OCI-LY1 (cell line): ENCODE measurements around the gene P2RX6.

ENCODE experiments used
- EZH2 ChIP-seq: fragments of 200-600 bp; sonication (generic), shearing (Covaris generic); IDR thresholded peaks from 2 replicates; pipeline ENCODE4 v1.8.0; 2017; ENCODE audit warnings: borderline replicate concordance, mixed run types, mild to moderate bottlenecking, antibody characterized with exemption, low read length, moderate library complexity, mixed read lengths
- TF ChIP-seq, protein P1 (sequence below): fragments of 200-600 bp; sonication (generic), shearing (Covaris generic); IDR thresholded peaks from 2 replicates; pipeline ENCODE4 v1.5.1; 2017; ENCODE audit warnings: mild to moderate bottlenecking, antibody characterized with exemption, low read length, moderate library complexity, mixed read lengths

DNA sequence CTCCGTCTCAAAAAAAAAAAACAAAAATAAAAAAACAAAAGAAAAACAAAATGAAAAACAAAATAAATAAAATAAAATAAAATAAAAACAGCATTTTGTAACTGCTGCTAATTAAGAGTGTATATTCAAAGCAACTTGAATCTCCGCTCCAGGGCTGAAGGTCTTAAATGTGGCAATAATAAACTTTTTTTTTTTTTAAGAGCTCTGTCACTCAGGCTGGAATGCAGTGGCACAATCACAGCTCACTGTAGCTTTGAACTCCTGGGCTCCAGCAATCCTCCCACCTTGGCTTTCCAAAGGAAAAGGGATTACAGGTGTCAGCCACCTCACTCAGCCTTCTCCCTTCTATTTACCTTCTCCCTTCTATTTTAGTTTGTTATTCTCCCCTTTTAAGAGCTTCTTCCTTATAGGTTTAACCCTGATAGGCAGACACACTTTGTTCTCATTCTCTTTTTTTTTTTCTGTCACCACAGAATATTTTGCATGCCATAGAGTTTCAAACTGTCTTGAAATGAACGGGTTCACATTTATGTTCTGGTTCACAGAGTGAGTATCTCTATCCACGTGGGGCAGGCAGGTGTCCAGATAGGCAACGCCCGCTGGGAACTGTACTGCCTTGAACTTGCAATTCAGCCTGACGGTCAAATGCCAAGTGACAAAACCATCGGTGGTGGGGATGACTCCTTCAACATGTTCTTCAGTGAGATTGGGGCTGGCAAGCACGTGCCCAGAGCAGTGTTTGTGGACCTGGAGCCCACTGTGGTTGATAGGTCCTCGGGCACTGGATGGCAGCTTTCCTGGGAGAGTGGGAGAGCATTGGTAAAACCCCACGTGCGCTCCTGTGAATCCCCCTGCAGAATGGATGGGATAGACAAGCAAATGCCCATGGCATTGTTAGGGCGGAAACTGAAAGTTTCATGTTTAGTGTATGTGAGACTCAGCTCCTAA is 50.2 kb downstream of the P2RX6 start:
- TF ChIP-seq, protein P1, sequence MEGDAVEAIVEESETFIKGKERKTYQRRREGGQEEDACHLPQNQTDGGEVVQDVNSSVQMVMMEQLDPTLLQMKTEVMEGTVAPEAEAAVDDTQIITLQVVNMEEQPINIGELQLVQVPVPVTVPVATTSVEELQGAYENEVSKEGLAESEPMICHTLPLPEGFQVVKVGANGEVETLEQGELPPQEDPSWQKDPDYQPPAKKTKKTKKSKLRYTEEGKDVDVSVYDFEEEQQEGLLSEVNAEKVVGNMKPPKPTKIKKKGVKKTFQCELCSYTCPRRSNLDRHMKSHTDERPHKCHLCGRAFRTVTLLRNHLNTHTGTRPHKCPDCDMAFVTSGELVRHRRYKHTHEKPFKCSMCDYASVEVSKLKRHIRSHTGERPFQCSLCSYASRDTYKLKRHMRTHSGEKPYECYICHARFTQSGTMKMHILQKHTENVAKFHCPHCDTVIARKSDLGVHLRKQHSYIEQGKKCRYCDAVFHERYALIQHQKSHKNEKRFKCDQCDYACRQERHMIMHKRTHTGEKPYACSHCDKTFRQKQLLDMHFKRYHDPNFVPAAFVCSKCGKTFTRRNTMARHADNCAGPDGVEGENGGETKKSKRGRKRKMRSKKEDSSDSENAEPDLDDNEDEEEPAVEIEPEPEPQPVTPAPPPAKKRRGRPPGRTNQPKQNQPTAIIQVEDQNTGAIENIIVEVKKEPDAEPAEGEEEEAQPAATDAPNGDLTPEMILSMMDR: no peak
- TF ChIP-seq EZH2: no peak
